Pancreas (tissue), 10 donors: Measurements from ENCODE around the gene FOXO3. TPM values are rescaled to one million over a fixed set of nuclear protein-coding genes. Genes with fewer than 3 reads are reported as not detected.

Source experiments
- ATAC-seq, 4 donors: fragments of 200-7000 bp; cut with Tn5 transposase; one replicate each; pipeline versions ENCODE4 v1.8.0 to v1.9.1; 2020; ENCODE audit warnings: mild to moderate bottlenecking in 4 of 4, moderate library complexity in 4 of 4
- DNase-seq, 6 donors: peaks; one replicate each; pipeline ENCODE4 v3.0.0-alpha.2; 2020
- FAIRE-seq: peaks from 2 replicates; lab custom pipeline; 2012; peaks lifted over from hg19 to GRCh38; lab: Jason Lieb, UNC
- H3K27ac ChIP-seq, 4 donors: fragments of 200-600 bp; sonication (generic); 1 replicate in 3 of 4; 2 replicates in 1 of 4; pipeline versions ENCODE4 v1.5.0 to v1.8.0; 2020
- H3K27me3 ChIP-seq, 4 donors: fragments of 200-600 bp; one replicate each; pipeline ENCODE4 v1.8.0; 2021
- H3K36me3 ChIP-seq, 3 donors: fragments of 200-600 bp; sonication (generic) in 1 of 3; one replicate each; pipeline versions ENCODE4 v1.5.0 to v1.8.0; 2020 to 2021
- H3K4me1 ChIP-seq, 3 donors: fragments of 200-600 bp; one replicate each; pipeline ENCODE4 v1.8.0; 2021
- H3K4me3 ChIP-seq, 4 donors: fragments of 200-600 bp; sonication (generic) in 2 of 4; one replicate each; pipeline versions ENCODE4 v1.5.0 to v1.8.0; 2020 to 2021
- H3K9me3 ChIP-seq, 4 donors: fragments of 200-600 bp; one replicate each; pipeline ENCODE4 v1.8.0; 2021
- CTCF ChIP-seq, 4 donors: fragments of 200-600 bp; sonication (generic) in 3 of 4; IDR thresholded peaks; one replicate each; pipeline versions ENCODE4 v1.5.0 to v1.8.0; 2021; ENCODE audit warnings: antibody characterized with exemption in 4 of 4
- WGBS, 2 donors: extraction: QIAGEN DNeasy Blood & Tissue Kit; methylation state at CpG; one replicate each; pipeline ENCODE4 v1.1.7; 2013; 5-methylcytosine and 5-hydroxymethylcytosine counted together
- intact Hi-C, 3 donors: fragments of 100-400 bp; cut with DNase I; formaldehyde crosslinking; loops; one replicate each; pipeline versions ENCODE4 v1.11.1 to v1.14.2; 2022
- polyA plus RNA-seq, 2 donors: library from polyadenylated mRNA; stranded (reverse); fragments of 200-250 nt; gene quantifications; one replicate each; pipeline ENCODE4 v1.2.3, GENCODE V29; 2013
- total RNA-seq, 6 donors: library from RNA; stranded (reverse); fragmentation: NEBNext Ultra II Directional in 4 of 6; extraction: Animal tissue kit (Norgen Biotek cat#: 25700) in 4 of 6; gene quantifications; one replicate each; pipeline versions ENCODE4 v1.2.1 to v1.2.4, GENCODE V29; 2021 to 2023
- donor health status: healthy with polysubstance abuse.
- donor health status: DM: no; HTN: no; CAD: no; lungs with moderate emphysema.
- donor health status: DM: no; HTN: no; CAD: no.
- donor health status: control.
- donor health status: control.
- donor health status: Bipolar disorder and iron deficiency.
- donor health status: DM: yes; HTN: yes; CAD: no.
- donor health status: DM: no; HTN: no; CAD: no.
- donor health status: DM: no; HTN: no; CAD: no.
- donor health status: DM: yes; HTN: yes; CAD: no.

FOXO3 gene
- total and polyA plus RNA-seq, 8 donors: 11.3 to 61.2 (median 41.2) TPM

- DNase-seq (no peak), FAIRE-seq (no peak), ATAC-seq (no peak)
- 70 to 72% methylated on average over 3 of the region's 3 CpGs for WGBS, 2 donors
- Histone ChIP-seq H3K9me3 (no peaks in the 10 kb centered on the region), H3K27ac (no peak overlapping the region), H3K4me1 (peaks cover 0 to 7% (median 0%) of the 10 kb centered on the region in 3 donors), H3K27me3 (no peaks in the 10 kb centered on the region), H3K36me3 (no peaks in the 10 kb centered on the region), H3K4me3 (no peak overlapping the region)
- intact Hi-C loops: loop anchor here in 2 of 3 donors (5.0 to 10.0 kb wide), 3 partner anchors 293 to 530 kb away; no protein-coding TSS in a partner anchor
- TF ChIP-seq CTCF (IDR thresholded peaks at IDR 0.05): no peak
Measured at GRCh38 chr6:108544606-108545005, 16.1 kb upstream of the FOXO3 start.

DNA sequence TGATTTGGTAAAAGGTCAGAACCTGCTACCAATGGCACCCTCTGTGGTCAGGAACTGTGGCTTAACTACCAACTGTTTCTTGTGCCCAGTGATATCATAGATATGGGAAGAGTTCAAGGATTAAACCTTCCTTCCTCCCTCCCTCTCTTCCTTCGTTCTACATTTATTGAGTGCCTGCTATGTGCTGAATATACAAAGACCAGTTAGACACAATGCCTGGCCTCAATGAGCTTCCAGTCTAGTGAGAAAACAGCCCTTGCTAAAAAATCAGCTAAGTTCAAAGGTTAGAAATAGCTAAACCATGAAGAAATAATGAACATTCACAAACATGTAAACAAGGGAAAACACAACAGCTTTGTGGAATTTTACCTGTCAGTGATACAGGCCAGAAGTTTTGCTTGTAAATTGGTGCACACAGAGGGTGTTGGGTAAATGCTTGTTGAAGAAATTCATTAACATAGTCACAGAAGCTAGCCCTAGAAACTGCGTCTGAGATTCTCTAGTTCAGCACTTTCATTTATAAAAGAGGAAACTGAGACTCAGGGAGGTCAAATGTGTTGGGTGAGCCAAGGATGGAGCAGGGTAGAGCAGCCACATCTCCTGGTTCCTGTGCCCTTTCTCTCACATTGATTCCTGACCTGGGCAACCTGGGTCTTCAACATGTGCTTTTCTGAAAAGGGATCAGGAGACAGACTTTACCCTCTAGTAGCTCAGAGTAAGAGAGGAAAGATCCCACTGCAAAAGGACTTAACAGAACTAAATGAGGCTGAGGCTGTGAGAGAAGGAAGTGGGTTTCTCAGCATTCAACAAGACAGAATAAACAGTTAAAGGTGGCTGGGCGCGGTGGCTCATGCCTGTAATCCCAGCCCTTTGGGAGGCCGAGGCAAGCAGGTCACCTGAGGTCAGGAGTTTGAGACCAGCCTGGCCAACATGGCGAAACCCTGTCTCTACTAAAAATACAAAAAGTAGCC lies 14.4 kb upstream of the FOXO3 start:
- Histone ChIP-seq H3K4me1 (peaks cover 0 to 5% (median 0%) of the 10 kb centered on the region in 3 donors), H3K9me3 (no peaks in the 10 kb centered on the region), H3K27ac (no peak overlapping the region), H3K4me3 (no peak overlapping the region), H3K36me3 (no peaks in the 10 kb centered on the region), H3K27me3 (no peaks in the 10 kb centered on the region)
- DNase-seq (no peak), FAIRE-seq (no peak), ATAC-seq (no peak)
- 85 to 87% methylated on average over 6 of the region's 6 CpGs for WGBS, 2 donors
- TF ChIP-seq CTCF (IDR thresholded peaks at IDR 0.05): no peak
- intact Hi-C loops: loop anchor here in 2 of 3 donors (5.0 to 10.0 kb wide), 2 partner anchors 291 to 528 kb away; no protein-coding TSS in a partner anchor

DNA sequence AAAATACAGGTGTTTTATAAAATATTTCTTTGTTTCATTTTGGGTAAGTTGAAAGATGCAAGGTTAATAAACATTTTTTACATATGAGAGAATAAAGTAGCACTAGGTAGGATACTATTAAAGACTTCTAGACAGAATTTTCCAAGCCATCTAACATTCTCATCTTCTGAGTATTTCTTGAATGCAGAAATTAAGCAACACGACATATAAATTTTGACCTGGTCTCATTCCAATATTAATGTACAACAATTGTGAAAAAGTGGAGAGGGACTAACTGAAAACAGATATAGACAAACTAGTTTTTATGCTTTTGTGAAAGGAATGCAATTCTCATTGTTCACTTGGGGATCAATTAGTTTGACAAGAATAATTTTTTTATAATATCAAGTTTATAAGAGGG lies 11.5 kb upstream of the FOXO3 start:
- no peak for DNase-seq

DNA sequence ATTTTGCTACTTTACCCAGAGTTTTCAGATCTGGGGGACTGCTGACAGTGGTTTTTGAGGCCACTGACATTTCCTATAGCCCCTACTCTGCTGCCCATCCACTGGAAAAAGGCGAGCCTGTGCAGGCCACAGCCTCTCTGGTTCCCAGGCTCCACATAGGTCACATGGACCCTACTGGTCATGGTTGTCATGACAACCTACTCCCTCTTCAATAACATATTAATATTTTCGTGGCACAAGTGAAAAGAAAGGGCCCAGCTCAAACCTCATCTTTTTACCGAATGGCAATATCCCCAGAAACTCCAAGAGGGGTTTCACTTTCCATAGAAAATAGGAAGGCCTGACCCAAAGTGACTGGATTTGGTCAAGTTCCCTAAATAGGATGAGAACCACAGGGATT lies 11.0 kb upstream of the FOXO3 start:
- H3K9me3 ChIP-seq: no peaks in the 10 kb centered on the region
- DNase-seq (no peak), ATAC-seq (no peak), FAIRE-seq (no peak)
- no peaks in the 10 kb centered on the region for H3K27me3 ChIP-seq
- no peaks in the 10 kb centered on the region for H3K36me3 ChIP-seq
- no peak for TF ChIP-seq CTCF (IDR thresholded peaks at IDR 0.05)
- 72 to 78% methylated on average over 3 of the region's 3 CpGs for WGBS, 2 donors
- no peaks in the 10 kb centered on the region for H3K4me1 ChIP-seq
- no peak overlapping the region for H3K27ac ChIP-seq
- intact Hi-C loops: loop anchor here in 2 of 3 donors (5.0 to 10.0 kb wide), 3 partner anchors 235 to 525 kb away; no protein-coding TSS in a partner anchor
- no peak overlapping the region for H3K4me3 ChIP-seq

More for the DNA sequence above, 11.5 kb upstream of the FOXO3 start:
- Histone ChIP-seq H3K36me3 (no peaks in the 10 kb centered on the region), H3K9me3 (no peaks in the 10 kb centered on the region), H3K4me3 (no peak overlapping the region), H3K27ac (no peak overlapping the region), H3K4me1 (no peaks in the 10 kb centered on the region), H3K27me3 (no peaks in the 10 kb centered on the region)
- intact Hi-C loops: loop anchor here in 2 of 3 donors (5.0 to 10.0 kb wide), 2 partner anchors 288 to 526 kb away; no protein-coding TSS in a partner anchor
- TF ChIP-seq CTCF (IDR thresholded peaks at IDR 0.05): no peak
- ATAC-seq: no peak
- no peak for FAIRE-seq
- 74 to 86% methylated on average over 1 of the region's 1 CpG for WGBS, 2 donors
